B cell (primary cell): ENCODE measurements around the gene AHNAK. TPM values are rescaled to one million over a fixed set of nuclear protein-coding genes. Genes with fewer than 3 reads are reported as not detected.
A peak's percentile ranks its signal among the peaks of the same experiment; 100 is the strongest.

Experiments
- ATAC-seq: fragments of 200-7000 bp; cut with Tn5 transposase; one replicate; pipeline ENCODE4 v1.10.0; 2021; ENCODE audit warnings: low read depth, mild to moderate bottlenecking, moderate number of reproducible peaks, moderate library complexity
- CTCF ChIA-PET: fragments of 350-600 bp; sonication (Branson Sonifier 250); formaldehyde crosslinking; loops from one replicate; lab custom pipeline; 2021; ENCODE audit warnings: antibody characterized with exemption, inconsistent platforms; lab: Charles Lee
- POLR2A ChIA-PET: fragments of 350-600 bp; sonication (Branson Sonifier 250); formaldehyde crosslinking; loops from one replicate; lab custom pipeline; 2021; ENCODE audit warnings: antibody characterized with exemption; lab: Charles Lee
- DNase-seq: peaks from one replicate; pipeline ENCODE4 v3.0.0; 2013
- H2AFZ ChIP-seq: 2 replicates; pipeline ENCODE4 v1.6.1; 2012; ENCODE audit warnings: mild to moderate bottlenecking, low read depth, low read length; ENCODE audit not compliant: insufficient read depth, poor library complexity, severe bottlenecking
- H3K27ac ChIP-seq, 2 donors: 1 replicate in 1 of 2; 2 replicates in 1 of 2; pipeline ENCODE4 v1.5.1; 2012 to 2013; ENCODE audit warnings: low read length in 2 of 2, mild to moderate bottlenecking in 2 of 2, moderate library complexity in 1 of 2
- H3K27me3 ChIP-seq, 4 experiments: fragments of 200-600 bp in 1 of 4; sonication (generic) in 1 of 4; replicated peaks in 1 of 4; 1 replicate in 2 of 4; 2 replicates in 2 of 4; pipeline versions ENCODE4 v1.6.1 to v1.7.0; 2013 to 2016; ENCODE audit warnings: low read length in 3 of 4, mild to moderate bottlenecking in 2 of 4, mixed read lengths in 1 of 4, moderate library complexity in 1 of 4; ENCODE audit not compliant: insufficient read depth in 4 of 4, control insufficient read depth in 3 of 4; ENCODE audit errors: control extremely low read depth in 1 of 4
- H3K36me3 ChIP-seq, 2 experiments: replicated peaks in 1 of 2; 1 replicate in 1 of 2; 2 replicates in 1 of 2; pipeline versions ENCODE4 v1.6.1 to v1.7.1; 2013; ENCODE audit warnings: low read length in 1 of 2; ENCODE audit not compliant: insufficient read depth in 2 of 2, control insufficient read depth in 1 of 2; ENCODE audit errors: control extremely low read depth in 1 of 2, extremely low read depth in 1 of 2
- H3K4me1 ChIP-seq, 2 donors: fragments of 200-600 bp in 1 of 2; sonication (generic) in 1 of 2; 1 replicate in 1 of 2; 2 replicates in 1 of 2; pipeline versions ENCODE4 v1.5.1 to v1.6.1; 2013 to 2017; ENCODE audit warnings: low read length in 2 of 2; ENCODE audit not compliant: control insufficient read depth in 2 of 2, insufficient read depth in 2 of 2
- H3K4me2 ChIP-seq: replicated peaks from 2 replicates; pipeline ENCODE3; 2012; ENCODE audit warnings: mild to moderate bottlenecking, low read depth, low read length; ENCODE audit not compliant: poor library complexity, severe bottlenecking
- H3K4me3 ChIP-seq, 5 experiments: fragments of 200-600 bp in 1 of 5; sonication (generic) in 1 of 5; 1 replicate in 3 of 5; 2 replicates in 2 of 5; pipeline versions ENCODE4 v1.5.1 to v1.7.0; 2011 to 2016; ENCODE audit warnings: low read length in 4 of 5, mild to moderate bottlenecking in 4 of 5, low read depth in 2 of 5, control low read depth in 1 of 5, moderate library complexity in 1 of 5; ENCODE audit not compliant: insufficient read depth in 1 of 5; ENCODE audit errors: control extremely low read depth in 1 of 5, extremely low read depth in 1 of 5
- H3K79me2 ChIP-seq: fragments of 200-600 bp; sonication (generic); one replicate; pipeline ENCODE4 v1.6.0; 2016; ENCODE audit warnings: low read length; ENCODE audit not compliant: control insufficient read depth, insufficient read depth
- H3K9ac ChIP-seq: fragments of 200-600 bp; sonication (generic); 2 replicates; pipeline ENCODE4 v1.6.1; 2017; ENCODE audit warnings: mild to moderate bottlenecking, low read length, moderate library complexity
- H3K9me3 ChIP-seq, 3 donors: one replicate each; pipeline versions ENCODE4 v1.6.1 to v1.7.1; 2013; ENCODE audit warnings: low read length in 2 of 3; ENCODE audit not compliant: control insufficient read depth in 2 of 3, insufficient read depth in 1 of 3; ENCODE audit errors: control extremely low read depth in 1 of 3
- H4K20me1 ChIP-seq: 2 replicates; pipeline ENCODE4 v1.6.0; 2012; ENCODE audit warnings: mild to moderate bottlenecking, low read length; ENCODE audit not compliant: insufficient read depth, control insufficient read depth, poor library complexity, severe bottlenecking
- H3K27ac Mint-ChIP-seq: one replicate; pipeline ENCODE4 v1.8.0; 2021; ENCODE audit warnings: mixed read lengths
- H3K27me3 Mint-ChIP-seq: one replicate; pipeline ENCODE4 v1.8.0; 2021; ENCODE audit warnings: mixed read lengths
- H3K4me1 Mint-ChIP-seq: one replicate; pipeline ENCODE4 v1.8.0; 2021; ENCODE audit warnings: mixed read lengths
- H3K4me3 Mint-ChIP-seq: one replicate; pipeline ENCODE4 v1.8.0; 2021; ENCODE audit warnings: mixed read lengths
- H3K9me3 Mint-ChIP-seq: one replicate; pipeline ENCODE4 v1.8.0; 2022; ENCODE audit warnings: mixed read lengths; ENCODE audit not compliant: insufficient read depth
- CTCF ChIP-seq: fragments of 200-600 bp; IDR thresholded peaks from one replicate; pipeline ENCODE4 v1.8.0; 2022; ENCODE audit warnings: antibody characterized with exemption, mild to moderate bottlenecking
- EZH2 ChIP-seq: IDR thresholded peaks from 2 replicates; pipeline ENCODE4 v1.6.1; 2012; ENCODE audit warnings: borderline replicate concordance, low read depth, mild to moderate bottlenecking, moderate library complexity, low read length; ENCODE audit not compliant: insufficient read depth, poor library complexity, severe bottlenecking
- WGBS: methylation state at CpG from one replicate; pipeline ENCODE4 v1.1.5; 2013; ENCODE audit warnings: missing lambda C conversion rate; ENCODE audit not compliant: insufficient coverage; 5-methylcytosine and 5-hydroxymethylcytosine counted together
- intact Hi-C: fragments of 100-400 bp; cut with micrococcal nuclease; formaldehyde crosslinking; loops from one replicate; pipeline ENCODE4 v1.10.0; 2022
- polyA plus RNA-seq: library from polyadenylated mRNA; depleted of rRNA; stranded (reverse); fragments of >200 nt; gene quantifications from 2 replicates; pipeline ENCODE4 v1.2.3, GENCODE V29; 2012
- total RNA-seq, 2 donors: library from RNA; stranded (reverse); fragments of 120-200 nt in 1 of 2; gene quantifications; 1 replicate in 1 of 2; 2 replicates in 1 of 2; pipeline versions ENCODE4 v1.2.3 to v1.2.4, GENCODE V29; 2013 to 2022

Gene AHNAK
- total and polyA plus RNA-seq, 2 donors (not counting 1 experiment from before 2014, with no cell fraction given): 63.7 to 229 TPM

- ATAC-seq: no peak
- no peaks in the 10 kb centered on the region for H3K9me3 ChIP-seq
- H3K4me3 ChIP-seq: no peak overlapping the region
- peaks cover 45% of the 10 kb centered on the region for H4K20me1 ChIP-seq
- H2AFZ ChIP-seq: no peak overlapping the region
- ChIA-PET CTCF (interaction anchor here (2.1 kb wide), 1 partner anchor 29 kb away, joined by 8 read pairs; no protein-coding TSS in a partner anchor), POLR2A (no interaction called here)
- no peak for TF ChIP-seq CTCF
- H3K79me2 ChIP-seq: no peaks in the 10 kb centered on the region
- peaks cover 0 to 32% of the 10 kb centered on the region in 2 experiments for H3K36me3 ChIP-seq
- Mint-ChIP-seq H3K4me1 (peaks cover 13% of the 10 kb centered on the region), H3K4me3 (no peak overlapping the region), H3K27me3 (no peaks in the 10 kb centered on the region), H3K9me3 (no peaks in the 10 kb centered on the region), H3K27ac (no peak overlapping the region)
- 94% methylated on average over 9 of the region's 10 CpGs for WGBS
- DNase-seq: peak; percentile 40
- H3K27ac ChIP-seq: no peak overlapping the region
- intact Hi-C loops: no loop called here
- peaks cover 0 to 4% of the 10 kb centered on the region in 2 donors for H3K4me1 ChIP-seq
- H3K9ac ChIP-seq: no peak overlapping the region
- no peaks in the 10 kb centered on the region for H3K27me3 ChIP-seq
- H3K4me2 ChIP-seq: no peak overlapping the region
Measured at GRCh38 chr11:62513626-62514025, 33.0 kb downstream of the AHNAK start.

GRCh38 chr11:62512961-62513360, 33.6 kb downstream of the AHNAK start:
- POLR2A ChIA-PET: no interaction called here
- no peak overlapping the region for H3K4me2 ChIP-seq
- no peak for TF ChIP-seq EZH2
- TF ChIP-seq CTCF: no peak
- Mint-ChIP-seq H3K27ac (no peak overlapping the region), H3K4me3 (no peak overlapping the region), H3K9me3 (no peaks in the 10 kb centered on the region), H3K27me3 (no peaks in the 10 kb centered on the region), H3K4me1 (peaks cover 18% of the 10 kb centered on the region)
- H3K27ac ChIP-seq: no peak overlapping the region
- H4K20me1 ChIP-seq: peaks cover 38% of the 10 kb centered on the region
- no peaks in the 10 kb centered on the region for H3K79me2 ChIP-seq
- H3K36me3 ChIP-seq: peaks cover 0 to 26% of the 10 kb centered on the region in 2 experiments
- H3K9me3 ChIP-seq: no peaks in the 10 kb centered on the region
- 98% methylated on average over 6 of the region's 8 CpGs for WGBS
- H3K4me3 ChIP-seq: no peak overlapping the region
- ATAC-seq (no peak), DNase-seq (no peak)
- H2AFZ ChIP-seq: no peak overlapping the region
- intact Hi-C loops: no loop called here
- H3K9ac ChIP-seq: no peak overlapping the region
- H3K4me1 ChIP-seq: peaks cover 4 to 10% of the 10 kb centered on the region in 2 donors
- no peaks in the 10 kb centered on the region for H3K27me3 ChIP-seq
- CTCF ChIA-PET: no interaction called here
